Glutamatergic neuron (in vitro differentiated cells): Measurements from ENCODE around the gene MINDY1. TPM values are rescaled to one million over a fixed set of nuclear protein-coding genes. Genes with fewer than 3 reads are reported as not detected.

Experiments
- DNase-seq: peaks from one replicate; pipeline ENCODE4 v3.0.0; 2022
- H3K27ac Mint-ChIP-seq: one replicate; pipeline ENCODE4 v1.8.0; 2020; ENCODE audit warnings: mild to moderate bottlenecking, mixed read lengths, inconsistent platforms; ENCODE audit not compliant: unreplicated experiment
- H3K27me3 Mint-ChIP-seq: one replicate; pipeline ENCODE4 v1.8.0; 2020; ENCODE audit warnings: mild to moderate bottlenecking, moderate library complexity, mixed read lengths, inconsistent platforms; ENCODE audit not compliant: unreplicated experiment
- H3K36me3 Mint-ChIP-seq: one replicate; pipeline ENCODE4 v1.8.0; 2020; ENCODE audit warnings: mild to moderate bottlenecking, mixed read lengths, inconsistent platforms; ENCODE audit not compliant: unreplicated experiment
- H3K4me1 Mint-ChIP-seq: one replicate; pipeline ENCODE4 v1.8.0; 2020; ENCODE audit warnings: mild to moderate bottlenecking, low read depth, mixed read lengths, inconsistent platforms; ENCODE audit not compliant: unreplicated experiment
- H3K4me3 Mint-ChIP-seq: one replicate; pipeline ENCODE4 v1.8.0; 2020; ENCODE audit warnings: mild to moderate bottlenecking, mixed read lengths, inconsistent platforms; ENCODE audit not compliant: unreplicated experiment
- H3K9me3 Mint-ChIP-seq: one replicate; pipeline ENCODE4 v1.8.0; 2020; ENCODE audit warnings: mild to moderate bottlenecking, moderate library complexity, mixed read lengths, inconsistent platforms; ENCODE audit not compliant: unreplicated experiment
- total RNA-seq: library from RNA; stranded (reverse); fragmentation: NEBNext Ultra II Directional; extraction: Animal tissue kit (Norgen Biotek cat#: 25700); gene quantifications from one replicate; pipeline ENCODE4 v1.2.1, GENCODE V29; 2021; ENCODE audit not compliant: unreplicated experiment
- TF ChIP-seq, protein P1 (sequence below): fragments of 200-600 bp; sonication (generic); IDR thresholded peaks from one replicate; pipeline ENCODE4 v1.5.0; 2021; ENCODE audit not compliant: partially characterized antibody, unreplicated experiment

Gene MINDY1
- total RNA-seq, 1 donor from 2014 or later: 26.2 TPM

DNA sequence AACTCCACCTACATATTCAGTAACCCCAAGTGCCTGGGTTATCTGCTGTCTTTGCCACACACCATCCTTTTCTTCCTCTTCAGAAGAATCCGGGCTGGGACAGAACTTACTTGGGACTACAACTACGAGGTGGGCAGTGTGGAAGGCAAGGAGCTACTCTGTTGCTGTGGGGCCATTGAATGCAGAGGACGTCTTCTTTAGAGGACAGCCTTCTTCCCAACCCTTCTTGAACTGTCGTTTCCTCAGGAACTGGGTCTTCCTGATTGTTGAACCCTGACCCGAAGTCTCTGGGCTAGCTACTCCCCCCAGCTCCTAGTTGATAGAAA, 42.6 kb downstream of the MINDY1 start:
- Mint-ChIP-seq H3K4me1 (no peaks in the 10 kb centered on the region), H3K36me3 (peaks cover 15% of the 10 kb centered on the region), H3K27me3 (peaks cover 2% of the 10 kb centered on the region), H3K9me3 (peaks cover 2% of the 10 kb centered on the region), H3K4me3 (no peak overlapping the region), H3K27ac (no peak overlapping the region)
- TF ChIP-seq, protein P1, sequence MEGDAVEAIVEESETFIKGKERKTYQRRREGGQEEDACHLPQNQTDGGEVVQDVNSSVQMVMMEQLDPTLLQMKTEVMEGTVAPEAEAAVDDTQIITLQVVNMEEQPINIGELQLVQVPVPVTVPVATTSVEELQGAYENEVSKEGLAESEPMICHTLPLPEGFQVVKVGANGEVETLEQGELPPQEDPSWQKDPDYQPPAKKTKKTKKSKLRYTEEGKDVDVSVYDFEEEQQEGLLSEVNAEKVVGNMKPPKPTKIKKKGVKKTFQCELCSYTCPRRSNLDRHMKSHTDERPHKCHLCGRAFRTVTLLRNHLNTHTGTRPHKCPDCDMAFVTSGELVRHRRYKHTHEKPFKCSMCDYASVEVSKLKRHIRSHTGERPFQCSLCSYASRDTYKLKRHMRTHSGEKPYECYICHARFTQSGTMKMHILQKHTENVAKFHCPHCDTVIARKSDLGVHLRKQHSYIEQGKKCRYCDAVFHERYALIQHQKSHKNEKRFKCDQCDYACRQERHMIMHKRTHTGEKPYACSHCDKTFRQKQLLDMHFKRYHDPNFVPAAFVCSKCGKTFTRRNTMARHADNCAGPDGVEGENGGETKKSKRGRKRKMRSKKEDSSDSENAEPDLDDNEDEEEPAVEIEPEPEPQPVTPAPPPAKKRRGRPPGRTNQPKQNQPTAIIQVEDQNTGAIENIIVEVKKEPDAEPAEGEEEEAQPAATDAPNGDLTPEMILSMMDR: no peak
- no peak for DNase-seq

DNA sequence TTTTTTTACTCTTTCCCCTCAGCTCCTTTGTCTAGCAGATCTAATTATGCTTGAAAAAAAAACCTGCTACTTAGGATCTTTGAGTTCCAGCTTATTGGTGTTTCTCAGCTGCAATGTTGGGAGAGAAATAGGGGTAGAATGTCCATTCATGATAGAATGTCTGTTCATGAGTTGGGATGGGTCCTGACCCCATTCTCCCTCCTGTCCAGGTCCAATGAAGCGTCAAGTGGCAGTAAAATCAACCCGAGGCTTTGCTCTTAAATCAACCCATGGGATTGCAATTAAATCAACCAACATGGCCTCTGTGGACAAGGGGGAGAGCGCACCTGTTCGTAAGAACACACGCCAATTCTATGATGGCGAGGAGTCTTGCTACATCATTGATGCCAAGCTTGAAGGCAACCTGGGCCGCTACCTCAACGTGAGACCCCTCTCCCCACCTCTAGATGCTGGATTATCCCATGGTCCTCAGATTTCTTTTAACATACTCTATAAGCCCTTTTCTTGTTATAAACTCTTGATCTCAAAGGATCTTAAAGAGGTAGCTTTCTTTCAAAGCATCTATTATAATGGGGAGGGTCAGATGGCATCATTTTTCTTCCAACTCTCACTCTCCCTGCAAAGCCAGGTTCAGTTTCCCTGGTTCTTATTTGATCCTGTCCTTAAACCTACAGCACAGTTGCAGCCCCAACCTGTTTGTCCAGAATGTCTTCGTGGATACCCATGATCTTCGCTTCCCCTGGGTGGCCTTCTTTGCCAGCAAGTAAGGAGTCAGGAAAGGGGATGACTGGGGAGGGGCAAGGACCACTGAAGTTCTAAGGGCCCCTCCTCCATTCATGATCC, 43.2 kb downstream of the MINDY1 start:
- peaks cover 2% of the 10 kb centered on the region for H3K27me3 Mint-ChIP-seq
- peaks cover 15% of the 10 kb centered on the region for H3K36me3 Mint-ChIP-seq
- no peaks in the 10 kb centered on the region for H3K4me1 Mint-ChIP-seq
- TF ChIP-seq, protein P1: no peak
- no peak overlapping the region for H3K4me3 Mint-ChIP-seq
- DNase-seq: no peak
- no peak overlapping the region for H3K27ac Mint-ChIP-seq
- H3K9me3 Mint-ChIP-seq: peaks cover 2% of the 10 kb centered on the region

DNA sequence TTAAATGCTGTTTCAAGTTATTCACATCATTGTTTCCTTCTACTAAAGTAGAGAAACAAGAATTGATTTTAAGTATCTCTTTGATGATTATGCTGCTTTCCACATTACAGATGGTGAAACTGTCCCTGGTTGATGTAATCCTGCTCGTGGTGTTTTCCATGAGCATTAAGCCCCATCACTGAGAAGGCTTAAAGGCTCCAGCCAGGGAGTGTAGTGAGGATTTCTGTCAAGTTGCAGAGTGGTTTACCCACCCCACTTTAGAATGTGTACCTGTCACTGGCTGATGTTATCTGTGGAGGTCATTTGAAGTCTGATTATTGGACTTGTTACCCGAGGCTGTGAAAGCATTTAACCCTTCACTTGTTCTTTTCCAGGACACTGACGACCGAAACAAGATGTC, 44.9 kb downstream of the MINDY1 start:
- Mint-ChIP-seq H3K27me3 (peaks cover 2% of the 10 kb centered on the region), H3K4me1 (no peaks in the 10 kb centered on the region), H3K9me3 (no peaks in the 10 kb centered on the region), H3K36me3 (peaks cover 7% of the 10 kb centered on the region), H3K4me3 (no peak overlapping the region), H3K27ac (no peak overlapping the region)
- no peak for DNase-seq
- TF ChIP-seq, protein P1: no peak

GRCh38 chr1:150960646-150961045, 46.1 kb downstream of the MINDY1 start:
- H3K4me3 Mint-ChIP-seq: no peak overlapping the region
- TF ChIP-seq, protein P1: no peak

GRCh38 chr1:150957666-150958065, 49.0 kb downstream of the MINDY1 start:
- Mint-ChIP-seq H3K27ac (no peak overlapping the region), H3K27me3 (no peaks in the 10 kb centered on the region), H3K36me3 (no peaks in the 10 kb centered on the region), H3K9me3 (no peaks in the 10 kb centered on the region), H3K4me3 (no peak overlapping the region), H3K4me1 (no peaks in the 10 kb centered on the region)
- DNase-seq: no peak
- TF ChIP-seq, protein P1: no peak

More at GRCh38 chr1:150960646-150961045, 46.1 kb downstream of the MINDY1 start:
- H3K27me3 Mint-ChIP-seq: peaks cover 2% of the 10 kb centered on the region
- H3K9me3 Mint-ChIP-seq: no peaks in the 10 kb centered on the region
- no peak for DNase-seq
- H3K27ac Mint-ChIP-seq: no peak overlapping the region
- H3K4me1 Mint-ChIP-seq: no peaks in the 10 kb centered on the region
- H3K36me3 Mint-ChIP-seq: peaks cover 7% of the 10 kb centered on the region
